WTC11 (cell line): ENCODE results near the gene UBE3C. TPM values are rescaled to one million over a fixed set of nuclear protein-coding genes. Genes with fewer than 3 reads are reported as not detected.
"Not testable (repeated sequence)": the region's sequence is repeated elsewhere in the genome, so short reads cannot be mapped to it uniquely, and the experiment has no call there.

Experiments used
- ATAC-seq: fragments of 200-7000 bp; cut with Tn5 transposase; 2 replicates; pipeline ENCODE4 v1.10.0; 2021; ENCODE audit warnings: mild to moderate bottlenecking, moderate library complexity
- CTCF ChIA-PET: fragments of 300-600 bp; sonication (Branson Sonifier 250); formaldehyde crosslinking; loops from one replicate; lab custom pipeline; 2021; ENCODE audit warnings: antibody characterized with exemption; lab: Charles Lee
- POLR2A ChIA-PET: fragments of 350-600 bp; sonication (Branson Sonifier 250); formaldehyde crosslinking; loops from one replicate; lab custom pipeline; 2021; ENCODE audit warnings: antibody characterized with exemption; lab: Charles Lee
- DNase-seq: peaks from one replicate; pipeline ENCODE4 v3.0.0; 2021; ENCODE audit warnings: low spot score
- H3K27ac Mint-ChIP-seq: 2 replicates; pipeline ENCODE4 v1.8.0; 2021; ENCODE audit warnings: mixed read lengths
- H3K27me3 Mint-ChIP-seq: 2 replicates; pipeline ENCODE4 v1.8.0; 2021; ENCODE audit warnings: low read depth, mild to moderate bottlenecking, moderate library complexity, mixed read lengths
- H3K36me3 Mint-ChIP-seq: 2 replicates; pipeline ENCODE4 v1.8.0; 2021; ENCODE audit warnings: mixed read lengths
- H3K4me1 Mint-ChIP-seq: 2 replicates; pipeline ENCODE4 v1.8.0; 2022; ENCODE audit warnings: mixed read lengths
- H3K4me3 Mint-ChIP-seq: 2 replicates; pipeline ENCODE4 v1.8.0; 2021; ENCODE audit warnings: mild to moderate bottlenecking, moderate library complexity, mixed read lengths
- H3K9me3 Mint-ChIP-seq: 2 replicates; pipeline ENCODE4 v1.8.0; 2021; ENCODE audit warnings: mixed read lengths
- AR ChIP-seq: fragments of 250-450 bp; sonication (Bioruptor Pico); IDR thresholded peaks from 2 replicates; pipeline ENCODE4 v1.9.0; 2021; ENCODE audit warnings: mild to moderate bottlenecking
- ATF3 ChIP-seq: sonication (generic); formaldehyde crosslinking; conservative IDR thresholded peaks from 2 replicates; pipeline ENCODE4 v1.8.1; 2022; ENCODE audit warnings: mild to moderate bottlenecking, missing genetic modification reagents
- CDX4 ChIP-seq: fragments of 250-450 bp; sonication (Bioruptor Pico); IDR thresholded peaks from 2 replicates; pipeline ENCODE4 v1.9.0; 2021; ENCODE audit warnings: moderate library complexity, mild to moderate bottlenecking, inconsistent platforms, borderline replicate concordance
- ELF4 ChIP-seq: sonication (generic); formaldehyde crosslinking; IDR thresholded peaks from 2 replicates; pipeline ENCODE4 v1.8.1; 2022; ENCODE audit warnings: low read depth, mild to moderate bottlenecking, moderate library complexity, missing genetic modification reagents
- ESRRA ChIP-seq: sonication (generic); formaldehyde crosslinking; IDR thresholded peaks from 2 replicates; pipeline ENCODE4 v1.8.1; 2022; ENCODE audit warnings: mild to moderate bottlenecking, missing genetic modification reagents, borderline replicate concordance
- ETV6 ChIP-seq: sonication (generic); formaldehyde crosslinking; IDR thresholded peaks from 2 replicates; pipeline ENCODE4 v1.8.1; 2022; ENCODE audit warnings: mild to moderate bottlenecking, missing genetic modification reagents
- FOXP1 ChIP-seq: sonication (generic); formaldehyde crosslinking; IDR thresholded peaks from 2 replicates; pipeline ENCODE4 v1.8.0; 2022; ENCODE audit warnings: missing genetic modification reagents, mild to moderate bottlenecking, moderate library complexity, borderline replicate concordance
- FOXP4 ChIP-seq: sonication (generic); formaldehyde crosslinking; IDR thresholded peaks from 2 replicates; pipeline ENCODE4 v1.8.0; 2022; ENCODE audit warnings: mild to moderate bottlenecking, missing genetic modification reagents
- MYBL2 ChIP-seq: sonication (generic); formaldehyde crosslinking; IDR thresholded peaks from 2 replicates; pipeline ENCODE4 v1.8.1; 2023; ENCODE audit warnings: mild to moderate bottlenecking, moderate library complexity, missing genetic modification reagents
- NFE2L1 ChIP-seq: sonication (generic); formaldehyde crosslinking; IDR thresholded peaks from 2 replicates; pipeline ENCODE4 v1.8.1; 2023; ENCODE audit warnings: missing genetic modification reagents
- NR1H2 ChIP-seq: sonication (generic); formaldehyde crosslinking; IDR thresholded peaks from 2 replicates; pipeline ENCODE4 v1.9.0; 2021; ENCODE audit warnings: mild to moderate bottlenecking, moderate library complexity, missing genetic modification reagents
- PRDM15 ChIP-seq: sonication (generic); formaldehyde crosslinking; IDR thresholded peaks from 2 replicates; pipeline ENCODE4 v1.8.0; 2022; ENCODE audit warnings: missing genetic modification reagents
- PRRX2 ChIP-seq: fragments of 250-450 bp; sonication (Bioruptor Pico); IDR thresholded peaks from 2 replicates; pipeline ENCODE4 v1.8.0; 2021; ENCODE audit warnings: mild to moderate bottlenecking
- RELA ChIP-seq: sonication (generic); formaldehyde crosslinking; IDR thresholded peaks from 2 replicates; pipeline ENCODE4 v1.8.1; 2022; ENCODE audit warnings: missing genetic modification reagents, mild to moderate bottlenecking, borderline replicate concordance
- SMAD3 ChIP-seq: sonication (generic); formaldehyde crosslinking; IDR thresholded peaks from 2 replicates; pipeline ENCODE4 v1.8.0; 2022; ENCODE audit warnings: missing genetic modification reagents, mild to moderate bottlenecking, borderline replicate concordance
- SOX15 ChIP-seq: fragments of 250-450 bp; sonication (Bioruptor Pico); IDR thresholded peaks from 2 replicates; pipeline ENCODE4 v1.9.0; 2021; ENCODE audit warnings: mild to moderate bottlenecking
- STAT6 ChIP-seq: sonication (generic); formaldehyde crosslinking; conservative IDR thresholded peaks from 2 replicates; pipeline ENCODE4 v1.8.1; 2023; ENCODE audit warnings: mild to moderate bottlenecking, low read depth, missing genetic modification reagents, moderate library complexity
- TEAD4 ChIP-seq: sonication (generic); formaldehyde crosslinking; IDR thresholded peaks from 2 replicates; pipeline ENCODE4 v1.8.0; 2022; ENCODE audit warnings: mild to moderate bottlenecking, missing genetic modification reagents
- ZBTB21 ChIP-seq: sonication (generic); formaldehyde crosslinking; IDR thresholded peaks from 2 replicates; pipeline ENCODE4 v1.8.1; 2023; ENCODE audit warnings: mild to moderate bottlenecking, missing genetic modification reagents, borderline replicate concordance
- ZMAT4 ChIP-seq: fragments of 250-450 bp; sonication (Bioruptor Pico); IDR thresholded peaks from 2 replicates; pipeline ENCODE4 v1.9.0; 2021; ENCODE audit warnings: mild to moderate bottlenecking
- ZNF138 ChIP-seq: sonication (generic); formaldehyde crosslinking; conservative IDR thresholded peaks from 2 replicates; pipeline ENCODE4 v1.8.1; 2022; ENCODE audit warnings: mild to moderate bottlenecking, moderate library complexity, missing genetic modification reagents
- ZNF317 ChIP-seq: sonication (generic); formaldehyde crosslinking; IDR thresholded peaks from 2 replicates; pipeline ENCODE4 v1.8.1; 2023; ENCODE audit warnings: low read depth, mild to moderate bottlenecking, moderate library complexity, missing genetic modification reagents, borderline replicate concordance
- total RNA-seq: library from RNA; stranded (reverse); gene quantifications from 3 replicates; pipeline ENCODE4 v1.2.3, GENCODE V29; 2021

UBE3C gene
- total RNA-seq, 1 experiment from 2014 or later = 59.7 TPM

GRCh38 chr7:157253850-157254249, 115.1 kb downstream of the UBE3C start (continued):
- no peak for TF ChIP-seq FOXP1 (CRISPR knock-in tag)
- TF ChIP-seq ZMAT4 (CRISPR knock-in tag) = no peak
- no peak for TF ChIP-seq TEAD4 (CRISPR knock-in tag)
- no peak for TF ChIP-seq SOX15 (CRISPR knock-in tag)
- no peak for TF ChIP-seq MYBL2 (CRISPR knock-in tag)
- TF ChIP-seq ATF3 (CRISPR knock-in tag) = no peak
- no peak for TF ChIP-seq ELF4 (CRISPR knock-in tag)

GRCh38 chr7:157254781-157255180, 116.1 kb downstream of the UBE3C start:
- DNase-seq, H3K27ac Mint-ChIP-seq, H3K4me1 Mint-ChIP-seq, POLR2A ChIA-PET, ATAC-seq, H3K9me3 Mint-ChIP-seq, H3K27me3 Mint-ChIP-seq, H3K4me3 Mint-ChIP-seq: not testable (repeated sequence)
- H3K36me3 Mint-ChIP-seq = peaks cover 60% of the 10 kb centered on the region
- CTCF ChIA-PET = interaction anchor here (0.6 kb wide), 1 partner anchor 1160 kb away, joined by 3 read pairs; no protein-coding TSS in a partner anchor

GRCh38 chr7:157255201-157255606, 116.5 kb downstream of the UBE3C start:
- Mint-ChIP-seq H3K4me3 (no peak overlapping the region), H3K27me3 (no peaks in the 10 kb centered on the region), H3K9me3 (no peaks in the 10 kb centered on the region), H3K27ac (no peak overlapping the region), H3K36me3 (peaks cover 64% of the 10 kb centered on the region), H3K4me1 (no peaks in the 10 kb centered on the region)
- ChIA-PET POLR2A (no interaction called here), CTCF (no interaction called here)
- ATAC-seq (no peak), DNase-seq (no peak)
- no peak for TF ChIP-seq PRDM15 (CRISPR knock-in tag)
- no peak for TF ChIP-seq NFE2L1
- no peak for TF ChIP-seq ETV6 (CRISPR knock-in tag)
- TF ChIP-seq ZNF138 (CRISPR knock-in tag) = no peak
- TF ChIP-seq NR1H2 = no peak
- no peak for TF ChIP-seq ESRRA (CRISPR knock-in tag)
- no peak for TF ChIP-seq TEAD4 (CRISPR knock-in tag)
- no peak for TF ChIP-seq CDX4 (CRISPR knock-in tag)
- no peak for TF ChIP-seq STAT6 (CRISPR knock-in tag)
- no peak for TF ChIP-seq ZNF317
- no peak for TF ChIP-seq ZBTB21 (CRISPR knock-in tag)
- no peak for TF ChIP-seq AR (CRISPR knock-in tag)
- no peak for TF ChIP-seq PRRX2 (CRISPR knock-in tag)
- no peak for TF ChIP-seq RELA (CRISPR knock-in tag)
- no peak for TF ChIP-seq FOXP4 (CRISPR knock-in tag)
- no peak for TF ChIP-seq SMAD3 (CRISPR knock-in tag)
